ENCODE measurements around the gene USH2A.

DNA sequence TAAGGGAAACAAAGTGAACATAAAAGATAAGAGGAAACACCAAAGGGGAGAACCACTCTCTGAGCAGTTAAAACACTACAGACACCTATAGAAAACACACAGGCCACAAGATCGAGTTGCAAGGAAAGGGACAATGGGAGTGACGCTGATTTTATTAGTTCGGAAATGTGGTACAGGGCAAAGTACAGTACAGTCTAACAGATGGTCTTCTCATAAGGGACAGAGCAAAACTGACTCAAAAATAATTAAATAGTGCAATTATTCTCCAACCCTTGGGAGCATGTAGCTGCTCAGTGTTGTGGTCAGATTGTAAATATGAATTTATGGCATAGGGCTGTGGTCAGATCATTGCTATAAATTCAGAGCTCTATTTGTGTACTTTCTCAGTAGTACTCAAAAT lies 352.0 kb downstream of the USH2A start:
- TF ChIP-seq POLR2A (IDR thresholded peaks at IDR 0.05; ENCODE audit: low read depth, low read length) (no peak), POLR2AphosphoS5 (IDR thresholded peaks at IDR 0.05; ENCODE audit: low read depth, low read length) (no peak), TAF1 (IDR thresholded peaks at IDR 0.05; ENCODE audit: borderline replicate concordance, low read depth, low read length) (no peak)
